GM19397 (cell line): Measurements from ENCODE around the gene RTL3.
A peak's percentile ranks its signal among the peaks of the same experiment; 100 is the strongest.
"Not testable (repeated sequence)": the region's sequence is repeated elsewhere in the genome, so short reads cannot be mapped to it uniquely, and the experiment has no call there.

Experiments used
- ATAC-seq: cut with Tn5 transposase; IDR thresholded peaks from one replicate; pipeline ENCODE4 v1.9.1; 2021; ENCODE audit warnings: mild to moderate bottlenecking, moderate library complexity; ENCODE audit not compliant: unreplicated experiment

RTL3 gene

DNA sequence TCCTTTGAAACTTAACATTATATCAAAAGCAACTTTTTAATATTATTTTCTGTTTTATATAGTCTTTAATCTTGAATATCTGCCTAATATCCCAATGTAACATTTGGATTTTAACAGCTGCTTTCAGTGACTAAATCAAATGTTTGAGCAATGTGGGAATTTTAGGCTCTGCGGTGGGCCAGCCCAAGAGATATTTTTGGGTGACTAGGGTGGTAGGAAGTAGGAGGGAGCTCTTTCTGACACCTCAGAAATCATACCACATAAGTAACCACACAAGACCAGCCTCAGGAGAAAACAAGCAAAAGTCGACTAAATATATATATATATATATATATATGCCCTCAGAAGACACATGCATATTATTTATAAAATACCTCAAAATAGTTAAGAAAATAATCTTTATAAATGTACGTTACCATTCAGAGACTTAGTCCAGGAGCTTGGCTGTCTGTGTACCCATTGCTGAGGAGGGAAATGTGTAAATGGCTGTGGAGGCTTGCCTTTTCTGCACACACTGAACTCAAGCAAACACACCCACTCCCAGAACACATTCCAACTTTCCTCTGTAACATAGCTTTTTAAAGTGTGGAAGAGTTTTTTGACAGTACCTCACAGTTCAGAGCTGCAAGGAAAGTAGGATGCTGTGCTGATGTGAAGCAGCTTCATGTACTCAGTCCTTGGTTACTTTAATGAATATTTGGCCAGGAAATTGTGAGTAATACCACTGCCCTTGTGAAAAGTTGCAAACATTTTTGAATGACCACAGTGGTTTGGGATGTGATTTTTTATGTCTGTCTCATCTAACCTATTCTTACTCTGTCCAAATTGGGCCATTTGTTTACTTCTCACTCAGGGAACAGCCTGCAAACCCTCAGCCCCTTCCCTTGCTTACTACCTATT lies at the start of gene RTL3:
RTL3 (minus strand) TSS at position 484 of the 900 bp plus-strand sequence. CDS start 908 bp downstream, outside the sequence.
- ATAC-seq, result no peak

DNA sequence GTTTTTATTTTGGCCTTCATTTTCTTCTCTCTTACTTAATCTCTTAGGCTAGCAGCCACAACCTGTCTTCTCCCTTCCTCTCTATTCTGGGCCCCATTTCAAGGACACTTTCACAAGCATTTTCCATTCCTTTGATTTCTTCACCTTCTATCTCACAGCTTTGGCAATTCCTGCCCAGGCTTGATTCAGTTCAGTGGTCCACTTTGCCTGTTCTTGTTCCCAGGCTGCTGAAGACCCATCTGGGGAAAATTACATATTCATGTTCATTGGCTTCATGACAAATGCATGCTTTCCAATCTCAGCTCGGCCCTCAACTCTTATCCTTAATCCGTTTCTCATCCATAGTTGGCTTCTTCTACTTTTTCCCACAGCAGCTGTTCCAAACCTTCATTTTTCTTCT lies 49.7 kb upstream of the RTL3 start:
- no peak for ATAC-seq

DNA sequence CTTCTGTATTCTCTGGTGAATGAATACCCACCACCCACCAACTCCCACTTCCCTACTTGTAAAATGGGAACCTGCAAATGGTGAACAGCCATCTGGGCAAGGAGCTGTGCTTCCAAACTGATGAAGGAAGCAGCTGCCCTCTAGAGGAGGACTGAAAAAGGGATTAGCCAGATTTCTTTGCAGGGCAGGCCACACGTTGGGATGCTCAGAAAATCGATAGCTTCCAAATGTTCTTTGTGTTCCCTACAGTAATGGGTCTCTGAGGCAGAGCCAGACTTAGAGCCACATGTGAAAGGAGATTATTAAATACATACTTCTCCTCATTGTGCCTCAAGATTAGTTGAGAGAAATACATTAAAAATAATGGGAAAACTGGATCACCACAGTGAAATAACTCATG lies 49.1 kb upstream of the RTL3 start:
- no peak for ATAC-seq

GRCh38 chrX:78706071-78706470 lies 46.9 kb upstream of the RTL3 start:
- no peak for ATAC-seq

DNA sequence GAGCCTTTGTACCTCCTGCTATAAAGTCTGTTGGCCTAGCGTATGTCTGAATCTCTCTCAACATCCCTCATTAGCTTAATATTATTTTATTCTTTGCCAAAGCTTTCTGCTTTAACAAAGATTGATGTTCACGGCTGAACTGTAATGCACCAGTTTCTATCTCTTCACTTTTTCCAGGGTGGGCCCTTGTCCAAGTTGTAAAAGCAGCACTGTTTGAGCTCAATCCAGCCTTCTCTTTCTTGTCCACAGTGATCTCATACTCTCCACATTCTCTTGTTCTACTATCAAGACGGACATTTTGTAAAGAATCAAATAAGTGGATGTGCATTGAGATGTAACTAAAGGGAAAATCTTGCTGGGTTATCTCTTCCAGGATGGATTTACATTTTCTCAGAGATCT lies 34.4 kb upstream of the RTL3 start:
- ATAC-seq, result no peak

DNA sequence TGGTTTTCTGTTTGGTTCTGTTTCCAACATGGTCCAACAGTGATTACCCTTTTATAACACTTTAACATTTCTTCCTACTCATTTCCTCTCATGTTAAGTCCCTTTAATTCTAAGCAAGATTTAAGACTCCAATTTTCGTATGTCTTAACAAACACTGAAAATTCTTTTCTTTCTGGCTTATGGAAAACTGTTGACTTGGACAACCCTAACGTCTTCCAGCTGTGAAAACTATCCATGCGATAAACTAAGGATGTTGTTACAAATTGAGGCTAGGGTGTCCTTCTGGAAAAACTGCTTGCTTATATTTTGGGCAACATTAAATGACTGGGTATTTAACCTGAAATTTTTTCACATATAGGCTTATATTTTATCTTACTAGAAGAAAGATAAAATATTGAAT lies 33.9 kb upstream of the RTL3 start:
- no peak for ATAC-seq

- ATAC-seq, result peak; percentile 97
Measured at GRCh38 chrX:78687586-78687985, 28.5 kb upstream of the RTL3 start.

DNA sequence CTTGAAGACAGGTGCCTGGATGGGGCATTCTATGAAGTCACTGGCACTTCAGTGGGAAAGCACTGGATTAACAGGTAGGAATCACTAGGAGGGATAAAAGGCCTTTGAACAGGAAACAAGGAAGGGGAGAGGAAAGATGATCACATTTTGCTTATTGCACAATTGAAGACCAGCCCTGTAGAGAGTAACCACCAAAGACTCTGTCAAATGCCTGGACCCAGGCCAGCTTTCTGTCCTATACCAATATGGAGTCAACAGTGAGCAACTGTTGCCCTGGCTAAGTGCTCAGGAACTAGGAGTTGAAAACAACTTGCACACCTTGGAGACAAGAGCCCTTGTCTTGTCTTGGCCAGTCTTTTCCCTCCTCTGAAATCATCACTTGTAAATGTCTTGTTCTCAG lies 14.1 kb upstream of the RTL3 start:
- ATAC-seq, result no peak

DNA sequence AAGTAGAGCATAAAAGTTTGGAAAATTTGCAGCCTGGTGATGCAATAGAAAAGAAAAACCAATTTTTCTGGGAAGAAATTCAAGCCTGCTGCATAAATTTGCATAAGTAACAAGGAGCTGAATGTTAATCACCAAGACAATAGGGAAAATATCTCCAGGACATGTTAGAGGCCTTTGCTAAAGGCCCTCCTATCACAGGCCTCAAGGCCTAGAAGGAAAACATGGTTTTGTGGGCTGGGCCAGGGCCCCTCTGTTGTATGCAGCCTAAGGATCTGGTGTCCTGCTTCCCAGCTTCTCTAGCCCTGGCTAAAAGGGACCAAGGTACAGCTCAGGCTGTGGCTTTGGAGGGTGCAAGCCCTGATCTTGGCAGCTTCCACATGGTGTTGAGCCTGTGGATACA lies 6.2 kb upstream of the RTL3 start:
- no peak for ATAC-seq

DNA sequence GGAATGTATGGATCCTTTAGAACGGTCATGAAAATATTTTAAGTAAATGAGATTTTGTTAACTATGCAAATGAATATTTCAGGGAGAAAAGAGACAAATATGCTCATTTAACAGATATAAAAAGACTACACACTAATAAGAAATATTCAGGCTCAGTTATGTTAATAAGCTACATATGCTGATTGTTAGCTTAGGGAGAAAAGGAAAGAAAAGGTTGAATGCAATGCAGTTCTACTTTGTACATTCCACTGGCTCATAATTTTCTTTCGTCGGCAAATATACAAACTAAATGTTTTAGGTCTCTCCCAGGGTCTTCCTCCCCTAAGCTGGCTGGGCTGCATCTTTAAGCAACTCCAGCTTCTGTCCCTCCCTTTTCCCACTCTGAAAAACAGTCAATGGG lies 2.7 kb upstream of the RTL3 start:
- ATAC-seq, result no peak

- ATAC-seq, result no peak
Measured at GRCh38 chrX:78659955-78660354, 827 bp upstream of the RTL3 start.

GRCh38 chrX:78658414-78658813 lies 714 bp downstream of the RTL3 start:
- ATAC-seq, result no peak

GRCh38 chrX:78655642-78656041 lies 3.5 kb downstream of the RTL3 start:
- ATAC-seq, result no peak

GRCh38 chrX:78653118-78653822 lies 5.9 kb downstream of the RTL3 start:
- no peak for ATAC-seq

DNA sequence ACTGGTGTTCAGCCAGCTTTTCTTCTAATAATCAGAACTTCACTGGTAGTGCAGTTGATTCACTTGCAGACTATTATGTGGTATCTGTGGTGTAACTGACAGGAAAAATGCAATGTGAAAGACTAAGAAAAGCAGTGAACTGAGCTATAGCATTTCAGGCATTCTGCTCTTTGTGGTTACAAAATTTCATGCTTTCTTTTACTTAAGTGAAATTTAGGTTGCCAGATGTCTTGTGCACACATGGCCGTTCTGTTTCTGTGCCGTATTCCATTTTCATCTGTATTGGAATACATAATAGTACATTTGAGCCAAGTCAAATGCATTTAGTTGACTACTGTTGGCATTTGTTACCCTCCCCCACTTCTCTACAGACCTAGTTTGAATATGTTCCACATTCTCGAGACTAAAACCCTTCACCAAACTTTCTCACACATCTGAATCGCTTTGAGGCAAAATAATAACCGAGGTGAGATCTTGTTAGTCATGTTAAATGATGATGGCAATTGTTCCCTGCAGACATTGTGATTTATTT lies 8.2 kb downstream of the RTL3 start:
- peak; percentile 74 for ATAC-seq

- no peak for ATAC-seq
Measured at GRCh38 chrX:78643874-78644273, 15.3 kb downstream of the RTL3 start.

DNA sequence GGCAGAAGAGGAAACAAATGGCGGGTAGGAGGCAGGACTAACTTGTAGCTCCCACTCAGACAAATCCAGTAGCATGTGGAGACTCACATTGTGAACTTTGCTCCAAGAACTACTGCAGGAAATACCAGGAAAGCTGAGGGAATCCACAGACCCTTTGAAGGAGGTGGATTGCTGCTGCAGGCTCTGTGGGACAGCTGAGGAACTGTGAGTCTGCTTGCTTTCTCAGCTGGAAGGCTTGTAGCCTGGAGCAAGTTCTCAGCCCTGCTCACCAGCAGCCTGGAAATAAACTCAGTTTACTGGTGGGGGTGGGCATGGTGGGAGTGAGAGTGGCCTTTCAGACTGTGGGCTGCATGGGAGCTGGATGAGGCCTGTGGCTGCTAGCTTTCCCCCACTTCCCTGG lies 16.0 kb downstream of the RTL3 start:
- ATAC-seq, result no peak

DNA sequence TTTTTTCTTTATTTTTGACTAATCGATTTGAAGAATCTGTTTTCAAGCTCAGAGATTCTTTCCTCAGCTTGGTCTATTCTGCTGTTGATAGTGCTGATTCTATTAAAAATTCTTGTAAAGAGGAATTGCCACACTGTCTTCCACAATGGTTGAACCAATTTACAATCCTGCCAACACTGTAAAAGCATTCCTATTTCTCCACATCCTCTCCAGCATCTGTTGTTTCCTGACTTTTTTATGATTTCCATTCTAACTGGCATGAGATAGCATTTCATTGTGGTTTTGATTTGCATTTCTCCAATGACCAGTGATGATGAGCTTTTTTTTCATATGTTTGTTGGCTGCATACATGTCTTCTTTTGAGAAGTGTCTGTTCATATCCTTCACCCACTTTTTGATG lies 23.0 kb downstream of the RTL3 start:
- not testable (repeated sequence) for ATAC-seq

- ATAC-seq, result no peak
Measured at GRCh38 chrX:78624962-78625909, 33.9 kb downstream of the RTL3 start.

GRCh38 chrX:78624426-78624825 lies 34.7 kb downstream of the RTL3 start:
- no peak for ATAC-seq

DNA sequence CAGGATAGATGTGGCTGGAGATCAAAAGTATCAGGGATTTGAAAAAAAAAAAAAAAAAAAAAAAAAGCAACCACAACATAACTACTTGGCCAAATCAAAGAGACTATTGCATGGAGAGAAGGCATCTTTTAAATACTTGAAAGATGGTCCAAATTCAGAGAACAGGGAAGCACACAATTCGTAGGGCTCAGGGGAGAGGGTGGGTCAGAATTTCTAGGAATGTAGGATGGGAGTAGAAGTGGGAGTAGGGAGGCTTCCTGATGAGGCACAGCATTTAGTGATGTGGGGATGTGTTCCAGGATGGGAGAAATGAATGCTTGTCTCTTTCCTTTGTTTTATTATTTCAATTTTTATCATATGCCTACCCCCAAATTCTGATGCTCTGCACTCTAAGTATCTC lies 36.3 kb downstream of the RTL3 start:
- no peak for ATAC-seq
